NCI-H1048 (cell line): ENCODE measurements around the gene UBE2G1.
A peak's percentile ranks its signal among the peaks of the same experiment; 100 is the strongest.
"Not testable (repeated sequence)": the region's sequence is repeated elsewhere in the genome, so short reads cannot be mapped to it uniquely, and the experiment has no call there.

ENCODE experiments used
- DNase-seq: peaks from one replicate; lab custom pipeline; 2025; lab: John Stamatoyannopoulos, UW

Gene UBE2G1, protein sequence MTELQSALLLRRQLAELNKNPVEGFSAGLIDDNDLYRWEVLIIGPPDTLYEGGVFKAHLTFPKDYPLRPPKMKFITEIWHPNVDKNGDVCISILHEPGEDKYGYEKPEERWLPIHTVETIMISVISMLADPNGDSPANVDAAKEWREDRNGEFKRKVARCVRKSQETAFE

DNA sequence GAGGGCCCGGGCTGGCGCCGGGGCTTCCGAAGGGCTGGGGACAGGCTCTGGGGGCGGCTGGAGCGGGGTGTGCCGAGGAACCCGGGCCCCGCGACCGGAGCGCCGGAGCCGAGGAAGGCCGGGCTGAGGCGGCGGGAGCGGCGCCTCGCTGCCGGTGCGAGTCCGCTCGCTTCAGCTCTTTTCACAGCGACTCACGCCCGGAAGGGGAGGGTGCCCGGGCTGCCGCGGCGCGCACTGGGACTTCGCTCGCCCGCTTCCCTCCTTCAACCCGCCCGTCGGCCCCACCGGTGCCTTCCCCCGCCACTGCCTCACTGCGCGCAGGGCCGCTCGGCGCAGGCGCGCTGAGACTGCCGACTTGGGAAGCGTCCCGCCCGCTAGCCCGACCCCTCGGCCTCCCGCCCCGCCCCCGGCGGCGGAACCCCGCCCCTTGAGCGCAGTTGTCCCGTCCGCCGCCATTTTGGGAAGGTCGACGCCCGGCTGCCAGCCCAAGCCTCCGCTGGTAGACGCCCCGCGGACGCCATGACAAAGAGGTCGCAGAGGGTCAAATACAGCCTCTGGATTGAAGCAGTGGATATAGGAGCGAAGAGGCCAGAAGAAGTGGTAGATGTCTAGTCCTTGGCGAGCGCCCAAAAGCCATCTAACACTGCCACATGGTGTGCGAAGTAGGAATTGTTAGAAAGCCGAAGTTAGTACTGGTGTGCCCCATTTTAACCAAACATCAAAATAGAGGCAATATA is at the start of gene UBE2G1:
Gene UBE2G1 (minus strand): TSS at position 349 of the 737 bp plus-strand sequence. CDS start 359 bp downstream, outside the sequence.
- DNase-seq, result peak; percentile 92

- DNase-seq, result peak; percentile 75
Observed at GRCh38 chr17:4412933-4413831, 46.7 kb upstream of the UBE2G1 start.

GRCh38 chr17:4411201-4411600 is 44.7 kb upstream of the UBE2G1 start:
- no peak for DNase-seq

DNA sequence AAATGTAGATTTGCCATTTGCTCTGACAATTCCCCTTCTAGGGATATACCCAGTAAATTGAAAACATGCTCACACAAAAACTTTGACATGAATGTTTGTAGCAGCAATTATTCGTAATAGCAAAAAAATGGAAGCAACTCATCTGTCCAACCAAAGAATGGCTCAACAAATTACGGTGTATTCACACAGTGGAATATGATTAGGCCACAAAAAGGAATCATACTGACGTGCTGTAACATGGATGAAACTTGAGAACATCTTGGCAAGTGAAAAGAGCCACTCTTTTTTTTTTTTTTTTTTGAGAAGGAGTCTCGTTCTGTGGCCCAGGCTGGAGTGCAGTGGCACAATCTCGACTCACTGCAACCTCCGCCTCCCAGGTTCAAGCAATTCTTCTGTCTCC is 43.2 kb upstream of the UBE2G1 start:
- DNase-seq, result no peak

DNA sequence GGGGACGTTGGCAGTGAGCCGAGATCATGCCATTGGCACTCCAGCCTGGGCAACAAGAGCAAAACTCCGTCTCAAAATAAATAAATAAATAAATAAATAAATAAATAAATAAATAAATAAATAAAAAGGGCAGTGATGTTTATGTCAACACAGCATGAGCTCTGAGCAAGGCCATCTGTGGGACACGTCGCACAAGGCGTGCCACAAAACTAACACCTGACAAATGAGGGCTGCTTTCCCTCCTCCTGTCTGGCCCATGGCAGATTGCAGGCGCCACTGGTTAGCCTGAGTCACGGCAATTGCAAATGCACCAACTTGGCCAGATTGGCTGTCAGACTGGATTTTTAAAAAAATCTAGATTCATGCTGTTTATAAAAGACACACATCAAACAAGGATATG is 41.4 kb upstream of the UBE2G1 start:
- no peak for DNase-seq

DNA sequence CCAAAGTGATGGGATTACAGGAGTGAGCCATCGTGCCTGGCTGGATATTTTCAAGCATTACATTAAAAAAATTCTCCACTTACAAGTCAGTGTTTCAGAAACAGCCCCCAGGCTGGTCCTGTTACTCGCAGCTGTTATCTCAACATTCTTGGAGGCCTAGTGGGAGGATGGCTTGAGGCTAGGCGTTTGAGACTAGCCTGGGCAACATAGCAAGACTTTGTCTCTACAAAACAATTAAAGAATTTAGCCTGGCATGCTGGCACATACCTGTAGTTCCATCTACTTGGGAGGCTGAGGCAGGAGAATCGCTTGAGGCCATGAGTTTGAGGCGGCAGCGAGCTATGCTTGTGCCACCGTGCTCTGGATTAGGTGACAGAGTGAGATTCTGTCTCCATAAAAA is 40.7 kb upstream of the UBE2G1 start:
- DNase-seq, result no peak

GRCh38 chr17:4406386-4406785 is 39.9 kb upstream of the UBE2G1 start:
- no peak for DNase-seq

- DNase-seq, result no peak
Observed at GRCh38 chr17:4405699-4406098, 39.2 kb upstream of the UBE2G1 start.

DNA sequence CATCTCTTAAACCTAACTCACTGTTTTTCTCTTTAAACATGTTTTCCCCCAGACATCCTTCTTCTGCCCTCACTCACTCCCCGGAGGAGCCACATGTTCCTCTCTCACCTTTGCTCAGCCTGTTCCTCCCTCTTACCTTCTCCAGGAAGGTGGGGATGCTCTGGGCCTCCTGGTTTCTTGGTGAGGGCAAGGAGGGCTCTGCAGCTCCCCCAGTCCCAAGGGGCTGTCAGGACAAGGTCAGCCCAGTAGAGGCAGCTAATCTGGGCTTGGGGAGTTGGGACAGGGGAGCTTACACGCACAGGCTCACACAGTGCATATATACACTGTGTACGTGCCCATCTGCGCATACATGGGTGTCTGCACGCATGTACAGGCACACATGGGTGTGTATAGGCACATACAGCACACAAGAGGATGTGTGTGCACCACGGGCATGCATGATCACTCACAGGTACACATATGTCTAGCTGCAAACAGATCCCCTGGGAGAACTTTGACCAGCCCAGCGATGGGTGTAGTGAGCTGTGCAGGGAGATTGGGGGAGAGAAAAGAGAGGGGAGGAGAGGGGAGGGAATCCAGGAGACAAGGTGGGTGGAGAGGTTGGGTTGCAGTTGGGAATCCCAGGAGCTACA is 38.7 kb upstream of the UBE2G1 start:
- DNase-seq, result no peak

DNA sequence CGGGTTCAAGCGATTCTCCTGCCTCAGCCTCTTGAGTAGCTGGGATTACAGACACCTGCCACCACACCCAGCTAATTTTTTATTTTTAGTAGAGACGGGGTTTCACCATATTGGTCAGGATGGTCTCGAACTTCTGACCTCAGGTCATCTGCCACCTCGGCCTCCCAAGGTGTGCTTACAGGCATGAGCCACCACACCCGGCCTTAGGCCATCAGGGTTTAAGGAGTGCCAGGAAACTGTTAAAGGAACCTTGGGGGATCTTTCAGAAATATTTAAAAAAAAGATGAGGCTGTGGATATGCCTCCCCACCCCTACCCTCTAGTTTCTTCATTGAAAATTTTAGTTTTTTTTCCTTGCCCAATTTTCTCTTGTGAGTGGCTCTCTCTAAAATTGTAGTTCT is 31.4 kb upstream of the UBE2G1 start:
- no peak for DNase-seq

- DNase-seq, result no peak
Observed at GRCh38 chr17:4395111-4395478, 28.6 kb upstream of the UBE2G1 start.

DNA sequence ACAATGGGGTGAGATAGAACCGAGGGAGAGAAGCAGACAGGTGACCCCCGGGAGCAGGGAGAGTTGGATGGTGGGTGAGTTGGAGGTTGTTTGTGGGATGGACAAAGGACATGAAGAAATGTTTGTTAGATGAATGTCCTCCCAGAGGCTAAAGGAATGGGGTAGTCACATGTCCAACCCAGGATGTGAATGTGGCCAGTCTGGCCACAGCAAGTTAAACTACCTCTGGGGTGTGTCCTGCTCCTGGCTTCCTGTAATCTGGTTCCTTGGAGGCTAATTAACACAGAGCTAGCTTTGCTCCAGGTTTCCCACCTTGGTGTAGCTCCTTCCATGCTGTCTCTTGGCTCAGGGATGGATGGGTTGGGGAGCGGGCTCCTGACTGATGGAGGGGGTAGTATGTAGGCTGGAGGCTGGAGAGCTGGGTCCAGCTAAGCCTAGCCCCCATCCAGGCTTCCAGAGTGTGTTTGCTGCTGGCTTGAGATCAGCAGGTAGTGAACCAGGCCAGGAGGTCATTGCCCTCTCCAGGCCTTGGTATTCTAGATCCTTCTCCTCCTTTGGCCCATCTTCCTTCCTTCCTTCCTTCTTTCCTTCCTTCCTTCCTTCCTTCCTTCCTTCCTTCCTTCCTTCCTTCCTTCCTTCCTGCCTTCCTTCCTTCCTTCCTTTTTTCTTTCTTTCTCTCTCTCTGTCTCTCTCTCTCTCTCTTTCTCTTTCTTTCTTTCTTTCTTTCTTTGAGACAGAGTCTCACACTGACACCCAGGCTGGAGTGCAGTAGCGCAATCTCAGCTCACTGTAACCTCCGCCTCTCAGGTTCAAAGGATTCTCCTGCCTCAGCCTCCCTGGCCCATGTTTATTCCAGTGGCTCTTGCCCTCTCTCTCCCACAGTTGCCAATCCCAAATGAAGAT is 28.0 kb upstream of the UBE2G1 start:
- DNase-seq, result no peak

DNA sequence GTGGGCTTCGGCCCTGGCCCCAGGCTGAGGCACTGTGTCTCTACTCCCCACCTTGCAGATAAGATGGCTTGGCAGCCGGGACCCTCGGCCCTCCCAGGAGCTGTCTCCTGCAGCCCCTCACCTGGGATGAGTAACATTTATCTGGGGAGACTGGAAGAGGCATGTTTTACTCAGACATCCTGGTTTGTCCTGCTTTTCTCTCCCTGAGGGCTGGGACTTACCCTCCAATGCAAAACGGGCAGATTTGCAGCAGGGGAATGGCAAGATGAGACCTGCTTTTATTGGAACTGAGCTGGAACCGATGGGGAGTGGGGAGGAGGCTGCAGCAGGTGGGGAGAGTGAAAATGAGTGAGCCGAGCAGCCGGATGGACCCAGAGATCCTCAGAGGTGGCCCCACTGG is 27.3 kb upstream of the UBE2G1 start:
- no peak for DNase-seq

DNA sequence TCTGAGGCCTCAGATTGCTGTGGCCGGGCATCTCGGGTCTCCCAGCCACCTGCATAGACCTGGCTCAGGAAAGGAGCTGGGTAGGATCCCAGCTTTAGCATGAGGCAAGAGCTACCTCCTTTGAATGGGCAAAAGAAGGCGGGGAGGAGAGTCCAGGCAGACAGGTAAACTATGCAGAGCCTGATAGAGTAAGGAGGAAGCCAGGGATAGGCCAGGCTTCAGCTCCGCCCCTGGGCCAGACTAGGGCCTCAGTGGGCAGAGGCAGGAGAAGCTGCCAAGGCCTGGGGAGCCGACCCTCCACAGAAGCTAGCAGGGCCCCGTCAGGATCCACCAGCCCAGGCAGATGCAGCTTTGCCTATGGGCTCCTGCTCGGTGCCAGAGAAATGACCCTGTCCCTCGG is 22.6 kb upstream of the UBE2G1 start:
- no peak for DNase-seq

GRCh38 chr17:4387137-4387536 is 20.7 kb upstream of the UBE2G1 start:
- no peak for DNase-seq

- DNase-seq, result no peak
Observed at GRCh38 chr17:4386406-4386805, 19.9 kb upstream of the UBE2G1 start.

DNA sequence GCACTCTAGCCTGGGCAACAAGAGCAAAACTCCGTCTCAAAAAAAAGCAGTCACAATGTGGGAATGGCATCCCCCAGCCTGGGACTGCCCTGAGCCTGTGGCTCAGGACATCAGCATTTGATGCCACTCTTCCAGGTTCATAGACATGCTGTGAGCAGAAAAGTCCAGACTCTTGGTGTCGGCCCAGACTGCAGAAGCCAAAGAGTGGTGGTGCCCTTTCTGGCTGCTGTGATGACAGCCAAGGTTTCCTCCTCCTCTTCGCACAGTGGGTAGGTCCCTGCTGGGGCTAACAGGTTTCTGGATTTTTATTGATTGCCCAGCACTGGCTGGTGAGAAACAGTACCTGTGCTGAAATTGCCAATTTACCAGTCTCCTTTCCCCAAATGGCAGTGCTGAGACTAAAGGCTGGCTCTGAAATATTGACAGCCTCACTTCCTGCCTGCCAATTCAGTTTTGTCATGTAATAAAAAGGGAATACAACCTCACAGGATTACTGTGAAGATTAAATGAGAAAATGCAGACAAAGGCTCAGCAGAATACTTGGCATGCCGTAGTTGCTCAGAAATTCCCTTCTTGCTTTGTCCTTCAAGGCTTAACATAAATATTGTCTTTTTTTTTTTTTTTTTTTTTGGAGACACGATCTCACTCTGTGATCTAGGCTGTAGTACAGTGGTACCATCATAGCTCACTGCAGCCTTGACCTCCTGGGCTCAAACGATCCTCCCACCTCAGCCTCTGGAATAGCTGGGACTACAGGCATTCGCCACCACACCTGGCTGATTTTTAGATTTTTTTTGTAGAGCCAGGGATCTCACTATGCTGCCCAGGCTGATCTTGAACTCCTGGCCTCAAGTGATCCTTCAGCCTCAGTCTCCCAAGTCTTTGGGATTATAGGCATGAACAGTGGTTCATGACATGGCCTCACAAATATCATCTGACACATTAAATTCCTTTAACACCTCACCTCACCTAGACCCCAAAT is 15.5 kb upstream of the UBE2G1 start:
- no peak for DNase-seq

- no peak for DNase-seq
Observed at GRCh38 chr17:4378626-4379025, 12.2 kb upstream of the UBE2G1 start.

GRCh38 chr17:4377247-4377646 is 10.8 kb upstream of the UBE2G1 start:
- DNase-seq, result not testable (repeated sequence)

DNA sequence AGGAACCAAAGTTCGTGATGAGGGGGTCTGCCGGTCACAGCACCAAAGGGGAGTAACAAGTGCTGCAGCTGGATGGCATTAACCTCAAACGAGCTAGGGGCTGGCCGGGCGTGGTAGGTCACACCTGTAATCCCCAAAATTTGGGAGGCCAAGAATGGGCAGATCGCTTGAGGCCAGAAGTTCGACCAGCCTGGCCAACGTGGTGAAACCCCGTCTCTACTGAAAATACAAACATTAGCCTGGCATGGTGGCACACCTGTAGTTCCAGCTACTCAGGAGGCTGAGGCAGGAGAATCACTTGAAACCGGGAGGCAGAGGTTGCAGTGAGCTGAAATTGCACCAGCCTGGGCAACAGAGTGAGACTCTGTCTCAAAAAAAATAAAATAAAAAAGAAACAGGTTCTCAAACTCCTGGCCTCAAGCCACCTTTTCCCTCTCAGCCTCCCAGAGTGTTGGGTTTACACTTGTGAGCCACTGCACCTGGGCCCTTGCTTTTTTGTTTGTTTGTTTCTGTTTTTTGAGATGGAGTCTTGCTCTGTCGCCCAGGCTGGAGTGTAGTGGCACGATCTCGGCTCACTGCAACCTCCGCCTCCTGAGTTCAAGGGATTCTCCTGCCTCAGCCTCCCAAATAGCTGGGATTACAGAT is 9.4 kb upstream of the UBE2G1 start:
- not testable (repeated sequence) for DNase-seq
